NB4 (cell line): Measurements from ENCODE around the gene PSD4.

Experiments
- POLR2A ChIP-seq: IDR thresholded peaks from 2 replicates; pipeline ENCODE4 v1.6.1; 2011; ENCODE audit warnings: mild to moderate bottlenecking; ENCODE audit not compliant: insufficient read length; ENCODE audit errors: extremely low read depth
- TF ChIP-seq, protein P1 (sequence below): IDR thresholded peaks from one replicate; pipeline ENCODE4 v1.5.1; 2012; ENCODE audit warnings: low read depth, low read length
- TF ChIP-seq, protein P2 (sequence below): IDR thresholded peaks from 2 replicates; pipeline ENCODE4 v1.6.1; 2011; ENCODE audit warnings: low read depth, low read length

DNA sequence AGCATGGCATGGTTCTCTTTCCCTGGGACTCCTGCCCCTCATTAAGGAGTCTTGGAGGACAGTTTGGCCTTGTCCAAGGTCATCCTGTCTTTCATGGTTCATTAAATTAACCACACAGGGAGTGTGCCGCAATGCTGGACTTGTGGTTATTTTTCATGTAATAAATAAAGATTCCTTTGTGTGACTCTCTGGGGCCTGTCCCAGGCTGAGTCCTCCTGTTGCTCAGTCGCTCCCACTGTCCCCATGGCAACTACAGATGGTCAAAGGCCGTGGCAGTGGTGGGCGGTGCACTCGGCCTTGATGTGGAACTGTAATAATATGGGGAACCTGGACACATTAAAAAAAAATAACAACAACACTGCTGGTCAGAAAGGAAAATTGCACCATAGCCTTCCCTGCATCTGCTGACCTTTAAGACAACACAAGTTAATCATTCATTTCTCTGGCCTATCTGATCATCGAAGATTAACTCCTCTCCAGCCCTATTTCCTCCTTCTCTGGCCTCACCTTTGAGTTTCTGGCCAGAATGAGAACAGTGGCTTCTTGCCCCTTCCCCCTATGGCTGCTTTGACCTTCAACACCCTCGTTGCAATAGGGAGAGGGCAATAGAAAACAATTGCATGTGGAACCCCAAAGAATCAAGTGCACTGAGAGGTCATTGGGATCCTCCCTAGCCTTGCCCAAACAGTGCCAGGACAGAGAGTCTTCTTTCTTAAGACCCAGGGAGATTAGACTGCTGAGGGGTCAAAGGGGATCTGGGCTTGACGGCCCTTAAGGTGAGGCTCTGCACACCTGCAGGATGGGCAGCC lies 44.7 kb downstream of the PSD4 start:
- TF ChIP-seq, protein P1, sequence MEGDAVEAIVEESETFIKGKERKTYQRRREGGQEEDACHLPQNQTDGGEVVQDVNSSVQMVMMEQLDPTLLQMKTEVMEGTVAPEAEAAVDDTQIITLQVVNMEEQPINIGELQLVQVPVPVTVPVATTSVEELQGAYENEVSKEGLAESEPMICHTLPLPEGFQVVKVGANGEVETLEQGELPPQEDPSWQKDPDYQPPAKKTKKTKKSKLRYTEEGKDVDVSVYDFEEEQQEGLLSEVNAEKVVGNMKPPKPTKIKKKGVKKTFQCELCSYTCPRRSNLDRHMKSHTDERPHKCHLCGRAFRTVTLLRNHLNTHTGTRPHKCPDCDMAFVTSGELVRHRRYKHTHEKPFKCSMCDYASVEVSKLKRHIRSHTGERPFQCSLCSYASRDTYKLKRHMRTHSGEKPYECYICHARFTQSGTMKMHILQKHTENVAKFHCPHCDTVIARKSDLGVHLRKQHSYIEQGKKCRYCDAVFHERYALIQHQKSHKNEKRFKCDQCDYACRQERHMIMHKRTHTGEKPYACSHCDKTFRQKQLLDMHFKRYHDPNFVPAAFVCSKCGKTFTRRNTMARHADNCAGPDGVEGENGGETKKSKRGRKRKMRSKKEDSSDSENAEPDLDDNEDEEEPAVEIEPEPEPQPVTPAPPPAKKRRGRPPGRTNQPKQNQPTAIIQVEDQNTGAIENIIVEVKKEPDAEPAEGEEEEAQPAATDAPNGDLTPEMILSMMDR: no peak
- TF ChIP-seq, protein P2, sequence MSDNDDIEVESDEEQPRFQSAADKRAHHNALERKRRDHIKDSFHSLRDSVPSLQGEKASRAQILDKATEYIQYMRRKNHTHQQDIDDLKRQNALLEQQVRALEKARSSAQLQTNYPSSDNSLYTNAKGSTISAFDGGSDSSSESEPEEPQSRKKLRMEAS: no peak
- TF ChIP-seq POLR2A: no peak
